Glomerular endothelial cell (primary cell): Measurements from ENCODE around the gene TRIO. TPM values are rescaled to one million over a fixed set of nuclear protein-coding genes. Genes with fewer than 3 reads are reported as not detected.

ENCODE experiments used
- DNase-seq: peaks from one replicate; pipeline ENCODE4 v3.0.0-alpha.2; 2011; ENCODE audit warnings: low read depth, low spot score; ENCODE audit errors: extremely low read depth
- total RNA-seq: library from RNA; depleted of rRNA; stranded (reverse); fragments of >200 nt; gene quantifications from 2 replicates; pipeline ENCODE4 v1.2.3, GENCODE V29; 2015

The TRIO gene
- total RNA-seq, 1 donor from 2014 or later, result 304 TPM

GRCh38 chr5:14310901-14311300, 167.8 kb downstream of the TRIO start:
- no peak for DNase-seq

- no peak for DNase-seq
Measured at GRCh38 chr5:14313986-14314690, 171.0 kb downstream of the TRIO start.

- no peak for DNase-seq
Measured at GRCh38 chr5:14316471-14316870, 173.3 kb downstream of the TRIO start.

- no peak for DNase-seq
Measured at GRCh38 chr5:14319102-14319501, 176.0 kb downstream of the TRIO start.

- DNase-seq, result no peak
Measured at GRCh38 chr5:14321936-14322335, 178.8 kb downstream of the TRIO start.

GRCh38 chr5:14322437-14323187, 179.5 kb downstream of the TRIO start:
- DNase-seq, result no peak

GRCh38 chr5:14323466-14323865, 180.3 kb downstream of the TRIO start:
- DNase-seq, result no peak

- DNase-seq, result no peak
Measured at GRCh38 chr5:14325369-14325768, 182.2 kb downstream of the TRIO start.

GRCh38 chr5:14326035-14326903, 183.1 kb downstream of the TRIO start:
- no peak for DNase-seq

GRCh38 chr5:14327624-14328023, 184.5 kb downstream of the TRIO start:
- no peak for DNase-seq

- no peak for DNase-seq
Measured at GRCh38 chr5:14328144-14328543, 185.0 kb downstream of the TRIO start.

- no peak for DNase-seq
Measured at GRCh38 chr5:14330291-14330690, 187.1 kb downstream of the TRIO start.

- DNase-seq, result no peak
Measured at GRCh38 chr5:14330729-14331385, 187.7 kb downstream of the TRIO start.

GRCh38 chr5:14331386-14331781, 188.2 kb downstream of the TRIO start:
- DNase-seq, result no peak

GRCh38 chr5:14332038-14332631, 189.0 kb downstream of the TRIO start:
- no peak for DNase-seq

- DNase-seq, result no peak
Measured at GRCh38 chr5:14332746-14333145, 189.6 kb downstream of the TRIO start.

- DNase-seq, result no peak
Measured at GRCh38 chr5:14337593-14337992, 194.5 kb downstream of the TRIO start.

- no peak for DNase-seq
Measured at GRCh38 chr5:14339468-14339867, 196.3 kb downstream of the TRIO start.

- DNase-seq, result no peak
Measured at GRCh38 chr5:14341571-14342230, 198.6 kb downstream of the TRIO start.

GRCh38 chr5:14342306-14342705, 199.2 kb downstream of the TRIO start:
- DNase-seq, result no peak
